DND-41 (cell line): ENCODE results near the gene BICDL2.

Source experiments
- ATAC-seq: fragments of 200-7000 bp; cut with Tn5 transposase; 3 replicates; pipeline ENCODE4 v1.9.1; 2021; ENCODE audit warnings: low read depth; ENCODE audit not compliant: insufficient read depth
- DNase-seq: peaks from one replicate; pipeline ENCODE4 v3.0.0-alpha.2; 2020
- H2AFZ ChIP-seq: 2 replicates; pipeline ENCODE4 v1.6.0; 2012; ENCODE audit warnings: low read depth, low read length
- H3K27ac ChIP-seq: 2 replicates; pipeline ENCODE4 v1.5.1; 2012; ENCODE audit warnings: low read length, inconsistent platforms
- H3K27me3 ChIP-seq: fragments of 200-600 bp; sonication (generic); 2 replicates; pipeline ENCODE4 v1.6.0; 2012; ENCODE audit warnings: low read length, mild to moderate bottlenecking, inconsistent platforms; ENCODE audit not compliant: insufficient read depth, poor library complexity
- H3K36me3 ChIP-seq: 2 replicates; pipeline ENCODE4 v1.5.1; 2012; ENCODE audit warnings: low read length, inconsistent platforms; ENCODE audit not compliant: insufficient read depth
- H3K4me1 ChIP-seq: 2 replicates; pipeline ENCODE4 v1.5.1; 2012; ENCODE audit warnings: mild to moderate bottlenecking, low read length; ENCODE audit not compliant: insufficient read depth
- H3K4me2 ChIP-seq: 2 replicates; pipeline ENCODE4 v1.6.0; 2012; ENCODE audit warnings: mild to moderate bottlenecking, moderate library complexity, low read length, inconsistent platforms; ENCODE audit not compliant: insufficient read depth
- H3K4me3 ChIP-seq, 2 experiments: fragments of 200-600 bp in 1 of 2; shearing (Covaris generic) in 1 of 2; 2 replicates each; pipeline ENCODE4 v1.5.1; 2012 to 2016; ENCODE audit warnings: inconsistent platforms in 2 of 2, low read length in 2 of 2, mild to moderate bottlenecking in 2 of 2, low read depth in 1 of 2, moderate library complexity in 1 of 2
- H3K79me2 ChIP-seq: 2 replicates; pipeline ENCODE4 v1.6.0; 2012; ENCODE audit warnings: low read length, inconsistent platforms; ENCODE audit not compliant: insufficient read depth
- H3K9ac ChIP-seq: 2 replicates; pipeline ENCODE4 v1.6.0; 2012; ENCODE audit warnings: low read depth, mild to moderate bottlenecking, inconsistent platforms, low read length, moderate library complexity
- H3K9me3 ChIP-seq: 2 replicates; pipeline ENCODE4 v1.5.1; 2012; ENCODE audit warnings: low read length, moderate library complexity, mild to moderate bottlenecking, inconsistent platforms; ENCODE audit not compliant: insufficient read depth, severe bottlenecking
- H4K20me1 ChIP-seq: 2 replicates; pipeline ENCODE4 v1.6.0; 2012; ENCODE audit warnings: low read length; ENCODE audit not compliant: insufficient read depth
- CTCF ChIP-seq: IDR thresholded peaks from 2 replicates; pipeline ENCODE4 v1.5.1; 2012; ENCODE audit warnings: borderline replicate concordance, low read length, moderate library complexity, mild to moderate bottlenecking; ENCODE audit not compliant: poor library complexity, severe bottlenecking; ENCODE audit errors: extremely low read depth
- EZH2 ChIP-seq: IDR thresholded peaks from 3 replicates; pipeline ENCODE4 v1.6.1; 2012; ENCODE audit warnings: borderline replicate concordance, low read depth, mild to moderate bottlenecking, moderate library complexity, low read length, inconsistent platforms; ENCODE audit not compliant: severe bottlenecking

The BICDL2 gene

GRCh38 chr16:3038896-3039295 is 2.2 kb upstream of the BICDL2 start:
- H3K27me3 ChIP-seq: peaks cover 18% of the 10 kb centered on the region
- H3K79me2 ChIP-seq: no peaks in the 10 kb centered on the region
- TF ChIP-seq EZH2 (no peak), CTCF (no peak)
- H3K4me2 ChIP-seq: no peak overlapping the region
- no peak overlapping the region for H3K27ac ChIP-seq
- ATAC-seq (no peak), DNase-seq (no peak)
- no peak overlapping the region for H3K4me3 ChIP-seq
- no peaks in the 10 kb centered on the region for H3K9me3 ChIP-seq
- no peaks in the 10 kb centered on the region; the same call in 1 of the 2 replicates for H4K20me1 ChIP-seq
- no peaks in the 10 kb centered on the region for H3K36me3 ChIP-seq
- no peak overlapping the region for H3K9ac ChIP-seq
- no peak overlapping the region for H2AFZ ChIP-seq
- no peaks in the 10 kb centered on the region for H3K4me1 ChIP-seq

GRCh38 chr16:3038256-3038655 is 1.5 kb upstream of the BICDL2 start:
- DNase-seq: no peak
- Histone ChIP-seq H3K4me1 (no peaks in the 10 kb centered on the region), H3K4me3 (no peak overlapping the region), H3K4me2 (no peak overlapping the region), H3K79me2 (no peaks in the 10 kb centered on the region), H4K20me1 (no peaks in the 10 kb centered on the region; the same call in 1 of the 2 replicates), H3K36me3 (no peaks in the 10 kb centered on the region), H3K27me3 (peaks cover 16% of the 10 kb centered on the region), H3K9me3 (no peaks in the 10 kb centered on the region), H2AFZ (no peak overlapping the region), H3K9ac (no peak overlapping the region), H3K27ac (no peak overlapping the region)
- no peak for ATAC-seq
- TF ChIP-seq CTCF: no peak

- H3K36me3 ChIP-seq: no peaks in the 10 kb centered on the region
- ATAC-seq: no peak
- H3K9ac ChIP-seq: no peak overlapping the region
- H3K79me2 ChIP-seq: no peaks in the 10 kb centered on the region
- H3K4me2 ChIP-seq: no peak overlapping the region
- H3K27me3 ChIP-seq: peaks cover 16% of the 10 kb centered on the region
- H3K27ac ChIP-seq: no peak overlapping the region
- no peaks in the 10 kb centered on the region; the same call in 1 of the 2 replicates for H4K20me1 ChIP-seq
- no peak for DNase-seq
- no peaks in the 10 kb centered on the region for H3K9me3 ChIP-seq
- no peak overlapping the region for H2AFZ ChIP-seq
- no peaks in the 10 kb centered on the region for H3K4me1 ChIP-seq
- no peak overlapping the region for H3K4me3 ChIP-seq
- TF ChIP-seq EZH2 (no peak), CTCF (no peak)
These were observed 595 bp downstream of the BICDL2 start for GRCh38 chr16:3035972-3036725.
